ENCODE data around the gene RAB40A. TPM values are rescaled to one million over a fixed set of nuclear protein-coding genes. Genes with fewer than 3 reads are reported as not detected.
"Not testable (repeated sequence)": the region's sequence is repeated elsewhere in the genome, so short reads cannot be mapped to it uniquely, and the experiment has no call there.

Gene RAB40A
- polyA plus RNA-seq, 1 donor = 0.89 TPM

- DNase-seq = no peak
Observed at GRCh38 chrX:103461156-103461555, 58.1 kb downstream of the RAB40A start.

DNA sequence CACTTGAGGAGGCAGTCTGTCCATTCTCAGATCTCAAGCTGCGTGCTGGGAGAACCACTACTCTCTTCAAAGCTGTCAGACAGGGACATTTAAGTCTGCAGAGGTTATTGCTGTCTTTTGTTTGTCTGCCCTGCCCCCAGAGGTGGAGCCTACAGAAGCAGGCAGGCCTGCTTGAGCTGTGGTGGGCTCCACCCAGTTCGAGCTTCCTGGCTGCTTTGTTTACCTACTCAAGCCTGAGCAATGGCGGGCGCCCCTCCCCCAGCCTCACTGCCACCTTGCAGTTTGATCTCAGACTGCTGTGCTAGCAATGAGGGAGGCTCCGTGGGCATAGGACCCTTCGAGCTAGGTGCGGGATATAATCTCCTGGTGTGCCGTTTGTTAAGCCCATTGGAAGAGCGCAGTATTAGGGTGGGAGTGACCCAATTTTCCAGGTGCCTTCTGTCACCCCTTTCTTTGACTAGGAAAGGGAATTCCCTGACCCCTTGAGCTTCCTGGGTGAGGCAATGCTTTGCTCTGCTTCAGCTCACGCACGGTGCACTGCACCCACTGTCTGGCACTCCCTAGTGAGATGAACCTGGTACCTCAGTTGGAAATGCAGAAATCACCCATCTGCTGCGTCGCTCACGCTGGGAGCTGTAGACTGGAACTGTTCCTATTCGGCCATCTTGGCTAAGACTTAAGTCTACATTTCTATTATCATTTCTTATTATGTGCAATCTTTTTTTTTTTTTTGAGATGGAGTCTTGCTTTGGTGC lies 59.1 kb downstream of the RAB40A start:
- not testable (repeated sequence) for DNase-seq

DNA sequence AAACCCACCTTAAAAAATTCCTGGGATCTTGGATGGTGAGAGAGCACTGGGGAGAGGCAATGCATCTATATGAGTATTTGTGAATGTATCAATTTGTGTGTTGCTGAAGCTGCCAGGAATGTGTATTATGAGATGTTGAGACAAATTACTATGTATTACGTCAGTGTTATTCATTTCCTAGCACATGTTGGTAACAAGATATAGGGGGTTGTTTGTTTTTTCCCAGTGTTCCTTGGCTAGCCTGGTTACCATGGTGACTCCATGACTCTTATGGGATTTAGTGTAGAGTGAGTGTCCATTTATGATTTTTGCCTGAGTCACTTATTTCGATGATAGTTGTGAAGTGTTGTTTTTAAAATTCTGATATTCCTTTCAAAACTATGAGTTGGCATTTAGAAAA lies 65.6 kb downstream of the RAB40A start:
- peak; percentile 2 for DNase-seq

Other genes starting within 250 kb of the RAB40A start
- 3.3 TPM for gene TCEAL5, start 242.7 kb downstream of the RAB40A start, polyA plus RNA-seq (ENCODE audit: insufficient read length)
- 37.6 TPM for gene BEX2, start 208.5 kb downstream of the RAB40A start, polyA plus RNA-seq (ENCODE audit: insufficient read length)
- gene TCEAL7, start 189.2 kb downstream of the RAB40A start, polyA plus RNA-seq (ENCODE audit: insufficient read length) = 253 TPM
- gene TCEAL9, start 163.0 kb downstream of the RAB40A start, polyA plus RNA-seq (ENCODE audit: insufficient read length) = 115 TPM
- 115 TPM for gene BEX3, start 143.0 kb downstream of the RAB40A start, polyA plus RNA-seq (ENCODE audit: insufficient read length)
- gene TCEAL4, start 66.0 kb upstream of the RAB40A start, polyA plus RNA-seq (ENCODE audit: insufficient read length) = 74.8 TPM
- gene TCEAL3, start 88.5 kb upstream of the RAB40A start, polyA plus RNA-seq (ENCODE audit: insufficient read length) = 10.5 TPM
- gene TCEAL1, start 109.5 kb upstream of the RAB40A start, polyA plus RNA-seq (ENCODE audit: insufficient read length) = 47.0 TPM
- gene MORF4L2, start 167.2 kb upstream of the RAB40A start, polyA plus RNA-seq (ENCODE audit: insufficient read length) = 192 TPM
- gene TMEM31, start 191.4 kb upstream of the RAB40A start, polyA plus RNA-seq (ENCODE audit: insufficient read length) = 1.1 TPM

Data from hindlimb muscle (tissue), 1 donor.